Measurements from ENCODE around the gene MLH1.
"Not testable (repeated sequence)": the region's sequence is repeated elsewhere in the genome, so short reads cannot be mapped to it uniquely, and the experiment has no call there.

Gene MLH1

DNA sequence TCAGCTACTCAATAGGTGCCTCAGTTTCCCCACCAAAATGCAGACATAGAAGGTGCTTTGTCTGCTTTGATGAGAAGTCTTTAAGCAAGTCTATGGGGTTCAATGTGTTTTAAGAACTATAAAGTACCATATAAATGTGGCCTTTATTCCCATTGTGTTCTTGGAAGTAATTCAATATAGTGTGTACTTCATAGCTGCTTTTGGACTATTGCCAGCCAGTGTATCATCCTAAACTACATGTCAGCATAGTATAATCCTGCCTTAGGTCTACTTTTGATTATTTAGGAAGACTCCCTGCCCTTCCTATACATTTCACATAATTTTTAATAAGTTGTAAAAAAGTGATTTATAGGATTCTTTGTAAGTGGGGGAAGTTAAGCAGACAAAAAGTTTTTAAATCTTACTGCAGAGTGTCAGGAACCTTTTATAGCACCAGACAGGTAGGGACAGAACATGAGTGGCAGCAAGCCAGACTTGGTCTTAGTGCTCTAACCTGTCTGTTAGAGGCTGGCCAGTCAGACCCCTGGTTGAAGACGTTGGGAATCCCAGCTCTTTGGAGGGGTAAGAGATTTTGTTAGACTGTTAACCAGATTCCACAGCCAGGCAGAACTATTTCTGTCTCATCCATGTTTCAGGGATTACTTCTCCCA is 48.4 kb downstream of the MLH1 start:
- Histone ChIP-seq H3K4me3 (ENCODE audit: low read depth in 1 of 2, low read length in 2 of 2) (no peak overlapping the region), H3K4me1 (ENCODE audit: insufficient read depth, low read length) (peaks cover 12% of the 10 kb centered on the region), H3K36me3 (ENCODE audit: insufficient read depth, low read length) (peaks cover 24% of the 10 kb centered on the region), H3K27ac (ENCODE audit: low read depth, low read length) (no peak overlapping the region), H3K9ac (ENCODE audit: low read length) (no peak overlapping the region), H3K27me3 (ENCODE audit: control insufficient read depth in 1 of 2, insufficient read depth in 2 of 2, low read length in 2 of 2) (no peaks in the 10 kb centered on the region), H3K9me3 (ENCODE audit: low read length) (no peaks in the 10 kb centered on the region)

DNA sequence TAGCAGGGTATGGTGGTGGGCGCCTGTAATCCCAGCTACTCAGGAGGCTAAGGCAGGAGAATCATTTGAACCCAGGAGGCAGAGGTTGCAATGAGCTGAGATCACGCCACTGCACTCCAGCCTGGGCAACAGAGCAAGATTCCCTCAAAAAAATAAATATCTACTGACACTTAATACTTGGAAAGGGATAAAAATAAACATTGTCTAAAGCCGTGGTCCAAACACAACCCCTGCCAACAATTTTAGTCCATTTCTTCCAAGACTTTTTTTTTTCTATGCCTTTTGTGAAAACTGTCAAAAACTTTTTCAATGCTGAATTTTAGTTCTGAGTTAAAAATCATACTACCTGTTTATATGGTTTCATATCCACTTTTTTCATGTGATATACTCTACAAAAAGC is 49.4 kb downstream of the MLH1 start:
- H3K27me3 ChIP-seq (ENCODE audit: control insufficient read depth in 1 of 2, insufficient read depth in 2 of 2, low read length in 2 of 2); H3K27ac ChIP-seq (ENCODE audit: low read depth, low read length); H3K4me3 ChIP-seq (ENCODE audit: low read depth in 1 of 2, low read length in 2 of 2); H3K9me3 ChIP-seq (ENCODE audit: low read length); H3K9ac ChIP-seq (ENCODE audit: low read length): not testable (repeated sequence)
- peaks cover 31% of the 10 kb centered on the region for H3K36me3 ChIP-seq (ENCODE audit: insufficient read depth, low read length)
- H3K4me1 ChIP-seq (ENCODE audit: insufficient read depth, low read length), result peaks cover 12% of the 10 kb centered on the region

DNA sequence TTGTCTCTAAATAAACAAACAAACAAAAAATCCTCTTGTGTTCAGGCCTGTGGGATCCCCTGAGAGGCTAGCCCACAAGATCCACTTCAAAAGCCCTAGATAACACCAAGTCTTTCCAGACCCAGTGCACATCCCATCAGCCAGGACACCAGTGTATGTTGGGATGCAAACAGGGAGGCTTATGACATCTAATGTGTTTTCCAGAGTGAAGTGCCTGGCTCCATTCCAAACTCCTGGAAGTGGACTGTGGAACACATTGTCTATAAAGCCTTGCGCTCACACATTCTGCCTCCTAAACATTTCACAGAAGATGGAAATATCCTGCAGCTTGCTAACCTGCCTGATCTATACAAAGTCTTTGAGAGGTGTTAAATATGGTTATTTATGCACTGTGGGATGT is 57.0 kb downstream of the MLH1 start:
- H3K36me3 ChIP-seq (ENCODE audit: insufficient read depth, low read length), result peaks cover 50% of the 10 kb centered on the region
- H3K4me3 ChIP-seq (ENCODE audit: low read depth in 1 of 2, low read length in 2 of 2), result no peak overlapping the region
- H3K27me3 ChIP-seq (ENCODE audit: control insufficient read depth in 1 of 2, insufficient read depth in 2 of 2, low read length in 2 of 2), result no peaks in the 10 kb centered on the region
- H3K4me1 ChIP-seq (ENCODE audit: insufficient read depth, low read length), result no peaks in the 10 kb centered on the region
- no peak overlapping the region for H3K9ac ChIP-seq (ENCODE audit: low read length)
- H3K27ac ChIP-seq (ENCODE audit: low read depth, low read length), result no peak overlapping the region
- H3K9me3 ChIP-seq (ENCODE audit: low read length), result no peaks in the 10 kb centered on the region

DNA sequence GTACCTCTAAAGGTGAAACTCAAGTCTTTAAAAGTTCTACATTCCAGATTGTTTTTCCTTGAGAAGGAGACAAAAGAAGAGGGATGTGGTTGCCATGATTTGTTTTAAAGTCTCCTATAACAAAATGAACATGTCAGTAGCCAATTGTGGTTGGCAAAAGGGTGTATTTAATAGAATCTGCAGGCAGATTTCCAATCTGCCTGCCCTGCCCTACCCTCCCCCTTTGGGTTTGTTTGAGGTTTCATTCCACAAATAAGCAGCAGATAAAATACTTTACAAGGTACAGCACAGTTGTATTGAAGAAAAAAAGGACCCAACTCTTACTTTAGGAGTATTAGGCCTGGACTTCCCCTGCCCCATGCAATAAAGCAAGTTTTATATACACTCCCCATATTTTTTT is 59.5 kb downstream of the MLH1 start:
- Histone ChIP-seq H3K36me3 (ENCODE audit: insufficient read depth, low read length) (peaks cover 47% of the 10 kb centered on the region), H3K9me3 (ENCODE audit: low read length) (no peaks in the 10 kb centered on the region), H3K9ac (ENCODE audit: low read length) (no peak overlapping the region), H3K4me3 (ENCODE audit: low read depth in 1 of 2, low read length in 2 of 2) (no peak overlapping the region), H3K4me1 (ENCODE audit: insufficient read depth, low read length) (no peaks in the 10 kb centered on the region), H3K27me3 (ENCODE audit: control insufficient read depth in 1 of 2, insufficient read depth in 2 of 2, low read length in 2 of 2) (no peaks in the 10 kb centered on the region), H3K27ac (ENCODE audit: low read depth, low read length) (no peak overlapping the region)

DNA sequence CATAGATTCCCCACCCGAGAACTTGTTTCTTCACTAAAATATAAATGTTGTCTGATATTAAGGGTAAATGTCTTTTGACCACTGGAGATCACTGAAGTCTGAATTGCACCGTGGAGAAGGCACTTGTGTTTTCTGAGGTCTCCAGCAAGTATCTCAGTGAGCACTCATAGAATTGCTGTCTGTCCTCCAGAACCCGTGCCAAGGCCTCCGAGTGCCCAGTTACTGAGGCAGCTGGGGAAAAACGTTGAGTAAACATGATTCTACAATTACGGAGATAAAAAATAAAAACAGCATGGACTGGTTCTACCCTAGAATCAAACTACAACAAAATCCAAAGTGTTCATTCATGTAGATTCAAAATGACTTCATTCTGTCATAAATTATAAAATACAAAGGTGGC is 60.0 kb downstream of the MLH1 start:
- Histone ChIP-seq H3K4me3 (ENCODE audit: low read depth in 1 of 2, low read length in 2 of 2) (no peak overlapping the region), H3K27ac (ENCODE audit: low read depth, low read length) (no peak overlapping the region), H3K9ac (ENCODE audit: low read length) (no peak overlapping the region), H3K27me3 (ENCODE audit: control insufficient read depth in 1 of 2, insufficient read depth in 2 of 2, low read length in 2 of 2) (no peaks in the 10 kb centered on the region), H3K9me3 (ENCODE audit: low read length) (no peaks in the 10 kb centered on the region), H3K36me3 (ENCODE audit: insufficient read depth, low read length) (peaks cover 46% of the 10 kb centered on the region), H3K4me1 (ENCODE audit: insufficient read depth, low read length) (no peaks in the 10 kb centered on the region)

DNA sequence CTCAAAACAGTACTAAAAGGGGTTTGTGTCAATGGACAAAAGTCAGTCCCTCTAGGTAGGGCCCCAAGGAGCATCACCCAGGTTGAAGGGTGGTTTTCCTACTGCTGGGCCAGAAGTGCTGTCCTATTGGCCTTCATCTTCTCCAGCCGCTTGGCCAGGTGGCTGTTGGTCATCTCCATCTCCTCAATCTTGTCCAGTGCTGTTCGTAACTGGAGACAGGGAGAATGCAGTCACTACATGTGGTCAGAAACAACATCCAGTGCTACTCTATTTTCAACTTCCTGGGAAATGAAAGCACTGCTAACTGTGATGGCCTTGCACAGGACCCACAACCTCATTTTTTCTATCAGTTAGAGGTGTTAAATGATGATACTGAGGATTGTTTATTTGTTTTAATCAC is 60.4 kb downstream of the MLH1 start:
- Histone ChIP-seq H3K4me3 (ENCODE audit: low read depth in 1 of 2, low read length in 2 of 2) (no peak overlapping the region), H3K4me1 (ENCODE audit: insufficient read depth, low read length) (no peaks in the 10 kb centered on the region), H3K36me3 (ENCODE audit: insufficient read depth, low read length) (peaks cover 46% of the 10 kb centered on the region), H3K9me3 (ENCODE audit: low read length) (no peaks in the 10 kb centered on the region), H3K9ac (ENCODE audit: low read length) (no peak overlapping the region), H3K27me3 (ENCODE audit: control insufficient read depth in 1 of 2, insufficient read depth in 2 of 2, low read length in 2 of 2) (no peaks in the 10 kb centered on the region), H3K27ac (ENCODE audit: low read depth, low read length) (no peak overlapping the region)

DNA sequence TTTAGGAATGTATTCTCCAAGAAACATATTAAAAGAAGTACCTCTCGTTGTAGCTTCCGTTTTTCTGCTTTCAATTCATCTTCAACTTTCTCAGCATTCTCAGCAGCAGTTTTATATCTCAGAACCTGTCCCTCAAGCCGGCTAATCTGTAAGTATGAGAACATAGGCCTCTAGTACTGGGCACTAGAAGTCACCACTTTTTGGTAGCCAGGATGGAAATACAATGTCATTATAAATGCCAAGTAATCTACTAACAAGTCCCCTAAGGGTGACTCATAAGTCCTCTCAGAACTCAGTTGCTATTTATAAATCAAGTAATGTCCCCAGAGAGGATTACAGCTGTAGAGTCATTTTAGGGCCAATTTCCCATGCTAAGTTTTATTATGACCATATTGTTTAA is 61.1 kb downstream of the MLH1 start:
- Histone ChIP-seq H3K4me3 (ENCODE audit: low read depth in 1 of 2, low read length in 2 of 2) (no peak overlapping the region), H3K9me3 (ENCODE audit: low read length) (no peaks in the 10 kb centered on the region), H3K9ac (ENCODE audit: low read length) (no peak overlapping the region), H3K27ac (ENCODE audit: low read depth, low read length) (no peak overlapping the region), H3K4me1 (ENCODE audit: insufficient read depth, low read length) (no peaks in the 10 kb centered on the region), H3K27me3 (ENCODE audit: control insufficient read depth in 1 of 2, insufficient read depth in 2 of 2, low read length in 2 of 2) (no peaks in the 10 kb centered on the region), H3K36me3 (ENCODE audit: insufficient read depth, low read length) (peaks cover 45% of the 10 kb centered on the region)

DNA sequence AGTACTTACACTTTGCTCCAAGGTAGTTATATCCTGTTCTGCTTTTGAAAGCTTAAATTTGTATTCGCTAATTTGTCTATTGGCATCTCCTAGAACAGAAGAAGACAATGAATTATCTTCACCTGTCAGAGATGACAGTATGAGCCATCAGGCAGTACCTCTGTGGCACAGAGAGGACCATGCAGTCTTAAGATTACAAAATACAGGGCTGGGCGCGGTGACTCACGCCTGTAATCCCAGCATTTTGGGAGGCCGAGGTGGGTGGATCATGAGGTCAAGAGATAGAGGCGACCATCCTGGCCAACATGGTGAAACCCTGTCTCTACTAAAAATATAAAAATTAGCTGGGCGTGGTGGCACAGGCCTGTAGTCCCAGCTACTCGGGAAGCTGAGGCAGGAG is 61.8 kb downstream of the MLH1 start:
- H3K27me3 ChIP-seq (ENCODE audit: control insufficient read depth in 1 of 2, insufficient read depth in 2 of 2, low read length in 2 of 2); H3K27ac ChIP-seq (ENCODE audit: low read depth, low read length); H3K9me3 ChIP-seq (ENCODE audit: low read length); H3K4me3 ChIP-seq (ENCODE audit: low read depth in 1 of 2, low read length in 2 of 2); H3K9ac ChIP-seq (ENCODE audit: low read length); H3K4me1 ChIP-seq (ENCODE audit: insufficient read depth, low read length): not testable (repeated sequence)
- peaks cover 38% of the 10 kb centered on the region for H3K36me3 ChIP-seq (ENCODE audit: insufficient read depth, low read length)

DNA sequence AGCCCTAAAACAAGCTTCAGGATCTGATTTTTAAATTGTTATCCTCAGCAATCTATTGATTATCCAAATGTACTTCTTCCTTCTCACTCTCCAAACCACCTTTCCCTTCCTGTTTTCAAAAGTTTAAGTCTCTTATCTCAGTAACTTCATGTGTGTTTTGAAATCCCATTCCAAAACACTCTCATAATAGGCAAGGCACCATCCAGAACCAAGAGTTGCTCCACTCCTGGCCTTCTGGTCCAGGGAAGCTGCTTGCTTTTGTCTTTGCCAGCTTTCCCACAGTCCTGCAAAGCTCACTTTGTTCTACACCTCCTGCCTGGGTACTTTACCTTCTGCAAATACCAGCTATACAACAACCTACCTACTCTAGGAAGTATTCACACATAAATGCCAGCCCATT is 63.5 kb downstream of the MLH1 start:
- Histone ChIP-seq H3K27me3 (ENCODE audit: control insufficient read depth in 1 of 2, insufficient read depth in 2 of 2, low read length in 2 of 2) (no peaks in the 10 kb centered on the region), H3K9ac (ENCODE audit: low read length) (no peak overlapping the region), H3K4me3 (ENCODE audit: low read depth in 1 of 2, low read length in 2 of 2) (no peak overlapping the region), H3K27ac (ENCODE audit: low read depth, low read length) (no peak overlapping the region), H3K36me3 (ENCODE audit: insufficient read depth, low read length) (peaks cover 25% of the 10 kb centered on the region), H3K9me3 (ENCODE audit: low read length) (no peaks in the 10 kb centered on the region), H3K4me1 (ENCODE audit: insufficient read depth, low read length) (no peaks in the 10 kb centered on the region)

DNA sequence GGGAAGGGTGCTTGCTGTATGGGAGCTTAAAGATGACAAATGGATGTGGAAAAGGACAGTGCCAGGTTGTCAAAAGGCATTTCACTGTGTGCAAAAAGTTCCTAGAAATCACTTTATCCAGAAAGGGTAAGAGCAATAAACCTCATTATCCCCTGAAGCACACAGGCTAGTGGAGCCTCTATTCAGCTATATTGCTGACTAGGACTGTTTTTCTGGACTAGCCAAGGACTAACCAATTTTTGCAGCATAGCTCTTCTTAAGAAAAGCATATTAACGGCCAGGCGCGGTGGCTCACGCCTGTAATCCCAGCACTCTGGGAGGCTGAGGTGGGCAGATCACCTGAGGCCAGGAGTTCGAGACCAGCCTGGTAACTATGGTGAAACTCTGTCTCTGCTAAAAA is 64.8 kb downstream of the MLH1 start:
- Histone ChIP-seq H3K9me3 (ENCODE audit: low read length) (no peaks in the 10 kb centered on the region), H3K9ac (ENCODE audit: low read length) (no peak overlapping the region), H3K27me3 (ENCODE audit: control insufficient read depth in 1 of 2, insufficient read depth in 2 of 2, low read length in 2 of 2) (no peaks in the 10 kb centered on the region), H3K4me1 (ENCODE audit: insufficient read depth, low read length) (no peaks in the 10 kb centered on the region), H3K36me3 (ENCODE audit: insufficient read depth, low read length) (peaks cover 34% of the 10 kb centered on the region), H3K4me3 (ENCODE audit: low read depth in 1 of 2, low read length in 2 of 2) (no peak overlapping the region), H3K27ac (ENCODE audit: low read depth, low read length) (no peak overlapping the region)

DNA sequence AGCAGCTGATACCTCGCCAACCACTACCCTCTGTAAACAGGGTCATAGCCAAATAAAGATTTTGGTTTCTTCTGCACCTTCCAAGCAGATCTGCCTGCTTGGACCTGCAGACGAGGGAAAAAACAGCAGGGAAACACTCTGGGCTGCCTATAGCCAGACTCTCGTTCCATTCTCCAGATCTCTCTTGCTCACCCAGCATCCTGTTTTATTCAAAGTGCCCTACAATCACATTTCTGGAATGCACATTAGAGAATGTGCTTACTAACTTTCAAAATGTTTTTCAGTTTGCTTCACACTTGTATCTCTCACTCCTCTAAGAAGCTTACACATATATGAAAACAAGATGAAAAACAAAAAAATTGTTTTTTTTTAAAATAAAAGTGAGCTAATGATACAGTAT is 71.4 kb downstream of the MLH1 start:
- no peak overlapping the region for H3K27ac ChIP-seq (ENCODE audit: low read depth, low read length)
- H3K36me3 ChIP-seq (ENCODE audit: insufficient read depth, low read length), result peaks cover 23% of the 10 kb centered on the region

DNA sequence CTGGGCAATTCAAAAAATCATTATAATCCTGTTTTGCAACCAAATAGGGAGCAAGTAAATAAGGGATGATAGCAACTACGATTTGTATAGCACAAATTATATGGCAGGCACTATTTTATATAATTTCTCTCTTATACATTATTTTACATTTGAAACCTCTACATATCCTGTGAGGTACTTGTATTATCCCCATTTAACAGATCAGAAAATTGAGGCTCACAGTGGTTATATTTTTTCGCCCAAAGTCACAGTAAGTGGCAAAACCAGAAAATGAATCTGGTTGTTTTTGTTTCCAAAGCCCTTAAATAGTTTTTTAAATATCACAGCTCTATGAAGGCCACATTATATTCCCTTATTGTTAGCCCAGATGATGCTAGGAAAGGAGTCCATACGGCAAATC is 74.3 kb downstream of the MLH1 start:
- no peak overlapping the region for H3K27ac ChIP-seq (ENCODE audit: low read depth, low read length)
- no peak overlapping the region for H3K4me3 ChIP-seq (ENCODE audit: low read depth in 1 of 2, low read length in 2 of 2)
- H3K4me1 ChIP-seq (ENCODE audit: insufficient read depth, low read length), result peaks cover 2% of the 10 kb centered on the region
- no peak overlapping the region for H3K9ac ChIP-seq (ENCODE audit: low read length)
- no peaks in the 10 kb centered on the region for H3K27me3 ChIP-seq (ENCODE audit: control insufficient read depth in 1 of 2, insufficient read depth in 2 of 2, low read length in 2 of 2)
- H3K36me3 ChIP-seq (ENCODE audit: insufficient read depth, low read length), result peaks cover 25% of the 10 kb centered on the region
- no peaks in the 10 kb centered on the region for H3K9me3 ChIP-seq (ENCODE audit: low read length)

More for the DNA sequence above, 71.4 kb downstream of the MLH1 start:
- H3K9ac ChIP-seq (ENCODE audit: low read length), result no peak overlapping the region
- no peaks in the 10 kb centered on the region for H3K27me3 ChIP-seq (ENCODE audit: control insufficient read depth in 1 of 2, insufficient read depth in 2 of 2, low read length in 2 of 2)
- no peaks in the 10 kb centered on the region for H3K4me1 ChIP-seq (ENCODE audit: insufficient read depth, low read length)
- no peak overlapping the region for H3K4me3 ChIP-seq (ENCODE audit: low read depth in 1 of 2, low read length in 2 of 2)
- no peaks in the 10 kb centered on the region for H3K9me3 ChIP-seq (ENCODE audit: low read length)

Measured in muscle layer of colon (tissue), 2 donors.